Activated effector memory CD4-positive, alpha-beta T cell treated with anti-CD3 and anti-CD28 coated beads, Interleukin-2, amount 50 U/mL, for 16 hours (primary cell): ENCODE data around the gene GPX5.

ENCODE experiments used
- DNase-seq: peaks from one replicate; pipeline ENCODE4 v3.0.0-alpha.2; 2020

The GPX5 gene

GRCh38 chr6:28563430-28564095 lies 37.9 kb downstream of the GPX5 start:
- DNase-seq: no peak

- DNase-seq: no peak
Measured at GRCh38 chr6:28565823-28566526, 40.3 kb downstream of the GPX5 start.

DNA sequence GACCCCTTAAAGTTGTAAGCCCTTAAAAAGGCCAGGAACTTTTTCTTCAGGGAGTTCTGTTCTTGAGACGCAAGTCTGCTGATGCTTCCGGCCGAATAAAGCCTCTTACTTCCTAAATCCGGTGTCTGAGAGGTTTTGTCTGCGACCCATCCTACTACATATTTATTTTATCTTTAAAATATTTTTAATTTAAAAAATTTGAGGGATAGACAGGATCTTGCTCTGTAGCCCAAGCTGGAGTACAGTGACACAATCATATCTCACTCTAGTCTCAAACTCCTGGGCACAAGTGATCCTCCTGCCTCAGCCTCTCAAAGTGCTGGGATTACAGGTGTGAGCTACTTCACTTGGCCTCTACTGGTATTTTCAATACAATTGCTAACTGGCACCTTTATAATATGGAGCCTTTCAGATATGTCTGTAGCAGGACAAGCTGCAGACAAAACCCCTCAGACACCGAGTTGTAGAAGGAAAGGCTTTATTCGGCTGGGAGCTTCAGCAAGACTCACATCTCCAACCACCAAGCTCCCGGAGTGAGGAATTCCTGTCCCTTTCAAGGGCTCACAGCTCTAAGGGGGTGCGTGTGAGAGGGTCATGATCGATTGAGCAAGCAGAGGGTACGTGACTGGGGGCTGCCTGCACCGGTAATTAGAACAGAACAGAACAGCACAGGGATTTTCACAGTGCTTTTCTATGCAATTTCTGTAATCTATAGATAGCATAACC lies 41.0 kb downstream of the GPX5 start:
- no peak for DNase-seq

GRCh38 chr6:28567506-28567905 lies 41.8 kb downstream of the GPX5 start:
- no peak for DNase-seq

GRCh38 chr6:28568515-28569108 lies 42.9 kb downstream of the GPX5 start:
- DNase-seq: no peak

- DNase-seq: no peak
Measured at GRCh38 chr6:28569748-28570147, 44.1 kb downstream of the GPX5 start.

- no peak for DNase-seq
Measured at GRCh38 chr6:28580475-28580874, 54.8 kb downstream of the GPX5 start.

GRCh38 chr6:28583463-28583862 lies 57.8 kb downstream of the GPX5 start:
- DNase-seq: no peak
